T-helper 1 cell (primary cell): ENCODE results near the gene ATF1.

ENCODE experiments used
- DNase-seq, 5 donors: peaks; one replicate each; pipeline ENCODE4 v3.0.0-alpha.2; 2012 to 2020
- total RNA-seq, 4 donors: gene quantifications; one replicate each; lab custom pipeline; 2026; lab: John Stamatoyannopoulos, UW

ATF1 gene
- total RNA-seq: 21.7 to 28.5 (median 24.7) reads per million in 4 donors

GRCh38 chr12:50763639-50764285 lies at the start of gene ATF1:
Gene ATF1 (plus strand): TSS chr12:50764101. CDS start chr12:50780146, 16,045 bp downstream.
- DNase-seq: peak; percentile 78 to 96 (median 85)

- DNase-seq: no peak
Observed at GRCh38 chr12:50715174-50715573, 48.7 kb upstream of the ATF1 start.

- DNase-seq: no peak
Observed at GRCh38 chr12:50718760-50719159, 45.1 kb upstream of the ATF1 start.

- DNase-seq: no peak
Observed at GRCh38 chr12:50720085-50720484, 43.8 kb upstream of the ATF1 start.

- no peak for DNase-seq
Observed at GRCh38 chr12:50720501-50720900, 43.4 kb upstream of the ATF1 start.

GRCh38 chr12:50723865-50724264 lies 40.0 kb upstream of the ATF1 start:
- no peak for DNase-seq

GRCh38 chr12:50725011-50725942 lies 38.6 kb upstream of the ATF1 start:
- no peak for DNase-seq

GRCh38 chr12:50727466-50727865 lies 36.4 kb upstream of the ATF1 start:
- no peak for DNase-seq

- no peak for DNase-seq
Observed at GRCh38 chr12:50728417-50728816, 35.5 kb upstream of the ATF1 start.

GRCh38 chr12:50728841-50729240 lies 35.1 kb upstream of the ATF1 start:
- DNase-seq: no peak

- DNase-seq: no peak
Observed at GRCh38 chr12:50732591-50732990, 31.3 kb upstream of the ATF1 start.

GRCh38 chr12:50733706-50734105 lies 30.2 kb upstream of the ATF1 start:
- DNase-seq: no peak

- peak in 1 of 5 donors; percentile 6 for DNase-seq
Observed at GRCh38 chr12:50734409-50735263, 29.3 kb upstream of the ATF1 start.

GRCh38 chr12:50739611-50740010 lies 24.3 kb upstream of the ATF1 start:
- DNase-seq: no peak

GRCh38 chr12:50740307-50740706 lies 23.6 kb upstream of the ATF1 start:
- peak in 1 of 5 donors; percentile 28 for DNase-seq

- no peak for DNase-seq
Observed at GRCh38 chr12:50742776-50743175, 21.1 kb upstream of the ATF1 start.

GRCh38 chr12:50745861-50746260 lies 18.0 kb upstream of the ATF1 start:
- no peak for DNase-seq

- DNase-seq: no peak
Observed at GRCh38 chr12:50746431-50746830, 17.5 kb upstream of the ATF1 start.

GRCh38 chr12:50747817-50748216 lies 16.1 kb upstream of the ATF1 start:
- no peak for DNase-seq

- no peak for DNase-seq
Observed at GRCh38 chr12:50749459-50749882, 14.4 kb upstream of the ATF1 start.

GRCh38 chr12:50750366-50750765 lies 13.5 kb upstream of the ATF1 start:
- no peak for DNase-seq

GRCh38 chr12:50751948-50752721 lies 11.8 kb upstream of the ATF1 start:
- no peak for DNase-seq
